Mesendoderm (in vitro differentiated cells): ENCODE results near the gene TSR1.

ENCODE experiments used
- DNase-seq: peaks from one replicate; pipeline ENCODE4 v3.0.0; 2013
- H2AK5ac ChIP-seq: 2 replicates; pipeline ENCODE4 v1.6.1; 2013; ENCODE audit warnings: low read length, inconsistent platforms
- H2BK120ac ChIP-seq: 2 replicates; pipeline ENCODE4 v1.6.1; 2013; ENCODE audit warnings: low read depth, mild to moderate bottlenecking, low read length, moderate library complexity, mixed read lengths
- H2BK15ac ChIP-seq: replicated peaks from 2 replicates; pipeline ENCODE4 v1.6.1; 2013; ENCODE audit warnings: low read depth, mild to moderate bottlenecking, moderate library complexity
- H2BK5ac ChIP-seq: 2 replicates; pipeline ENCODE4 v1.6.1; 2013; ENCODE audit warnings: low read length, inconsistent platforms
- H3K18ac ChIP-seq: 2 replicates; pipeline ENCODE4 v1.6.1; 2013; ENCODE audit warnings: mild to moderate bottlenecking, low read length, mixed read lengths
- H3K23ac ChIP-seq: one replicate; pipeline ENCODE4 v1.6.1; 2013; ENCODE audit warnings: low read length
- H3K27ac ChIP-seq: 2 replicates; pipeline ENCODE4 v1.5.1; 2013; ENCODE audit warnings: low read depth, mild to moderate bottlenecking, inconsistent platforms, low read length, moderate library complexity
- H3K27me3 ChIP-seq: 2 replicates; pipeline ENCODE4 v1.6.1; 2013; ENCODE audit warnings: low read length, control low read depth, mild to moderate bottlenecking, inconsistent platforms; ENCODE audit not compliant: insufficient read depth, poor library complexity
- H3K36me3 ChIP-seq: 2 replicates; pipeline ENCODE4 v1.6.1; 2013; ENCODE audit warnings: low read length, inconsistent platforms; ENCODE audit not compliant: control insufficient read depth, insufficient read depth
- H3K4ac ChIP-seq: one replicate; pipeline ENCODE4 v1.6.1; 2013; ENCODE audit warnings: low read depth, mild to moderate bottlenecking, low read length, moderate library complexity
- H3K4me1 ChIP-seq: 2 replicates; pipeline ENCODE4 v1.6.1; 2013; ENCODE audit warnings: low read depth, low read length, inconsistent platforms; ENCODE audit not compliant: control insufficient read depth
- H3K4me2 ChIP-seq: 2 replicates; pipeline ENCODE4 v1.6.1; 2013; ENCODE audit warnings: low read length
- H3K4me3 ChIP-seq: 2 replicates; pipeline ENCODE4 v1.5.1; 2013; ENCODE audit warnings: mild to moderate bottlenecking, low read length
- H3K56ac ChIP-seq: one replicate; pipeline ENCODE4 v1.6.1; 2013; ENCODE audit warnings: low read length
- H3K79me1 ChIP-seq: 2 replicates; pipeline ENCODE4 v1.6.1; 2013; ENCODE audit warnings: low read length, inconsistent platforms
- H3K79me2 ChIP-seq: 2 replicates; pipeline ENCODE4 v1.6.1; 2013; ENCODE audit warnings: mild to moderate bottlenecking, low read length; ENCODE audit not compliant: control insufficient read depth, insufficient read depth
- H3K9ac ChIP-seq: 2 replicates; pipeline ENCODE4 v1.6.1; 2013; ENCODE audit warnings: low read length, inconsistent platforms
- H4K5ac ChIP-seq: one replicate; pipeline ENCODE4 v1.6.1; 2013; ENCODE audit warnings: low read length
- H4K8ac ChIP-seq: one replicate; pipeline ENCODE4 v1.6.1; 2013; ENCODE audit warnings: low read depth, mild to moderate bottlenecking, control low read depth, low read length, moderate library complexity
- WGBS: extraction: QIAGEN DNeasy Blood & Tissue Kit; methylation state at CpG from one replicate; pipeline ENCODE4 v1.1.7; 2013; ENCODE audit warnings: low lambda C conversion rate, missing lambda C conversion rate; ENCODE audit not compliant: insufficient coverage; ENCODE audit errors: extremely low coverage; 5-methylcytosine and 5-hydroxymethylcytosine counted together

The TSR1 gene

GRCh38 chr17:2299136-2299535 is 37.1 kb downstream of the TSR1 start:
- Histone ChIP-seq H3K27me3 (no peaks in the 10 kb centered on the region), H4K8ac (no peak overlapping the region), H3K27ac (no peak overlapping the region), H3K9ac (no peak overlapping the region), H2BK120ac (no peak overlapping the region), H3K4me3 (no peak overlapping the region), H2BK5ac (no peak overlapping the region), H3K18ac (no peak overlapping the region), H3K56ac (no peak overlapping the region), H3K4me1 (no peaks in the 10 kb centered on the region), H3K4me2 (no peak overlapping the region), H3K36me3 (peaks cover 2% of the 10 kb centered on the region), H4K5ac (no peak overlapping the region), H3K79me1 (peaks cover 29% of the 10 kb centered on the region), H2BK15ac (no peak overlapping the region), H3K4ac (no peak overlapping the region), H3K23ac (no peak overlapping the region), H2AK5ac (no peak overlapping the region), H3K79me2 (peaks cover 7% of the 10 kb centered on the region)
- WGBS: no CpG with 5 or more reads among the region's 12 CpGs
- DNase-seq: no peak

GRCh38 chr17:2297023-2297422 is 39.2 kb downstream of the TSR1 start:
- Histone ChIP-seq H3K79me2 (peaks cover 10% of the 10 kb centered on the region), H2BK15ac (no peak overlapping the region), H3K79me1 (peaks cover 34% of the 10 kb centered on the region), H3K56ac (no peak overlapping the region), H4K5ac (no peak overlapping the region), H3K36me3 (peaks cover 8% of the 10 kb centered on the region), H2AK5ac (no peak overlapping the region), H3K4me2 (no peak overlapping the region), H3K27ac (no peak overlapping the region), H2BK120ac (no peak overlapping the region), H3K4me1 (no peaks in the 10 kb centered on the region), H3K23ac (no peak overlapping the region), H3K9ac (no peak overlapping the region), H3K4ac (no peak overlapping the region), H4K8ac (no peak overlapping the region), H3K18ac (no peak overlapping the region), H3K4me3 (no peak overlapping the region), H3K27me3 (no peaks in the 10 kb centered on the region), H2BK5ac (no peak overlapping the region)
- no peak for DNase-seq
- WGBS: no CpG with 5 or more reads among the region's 5 CpGs

DNA sequence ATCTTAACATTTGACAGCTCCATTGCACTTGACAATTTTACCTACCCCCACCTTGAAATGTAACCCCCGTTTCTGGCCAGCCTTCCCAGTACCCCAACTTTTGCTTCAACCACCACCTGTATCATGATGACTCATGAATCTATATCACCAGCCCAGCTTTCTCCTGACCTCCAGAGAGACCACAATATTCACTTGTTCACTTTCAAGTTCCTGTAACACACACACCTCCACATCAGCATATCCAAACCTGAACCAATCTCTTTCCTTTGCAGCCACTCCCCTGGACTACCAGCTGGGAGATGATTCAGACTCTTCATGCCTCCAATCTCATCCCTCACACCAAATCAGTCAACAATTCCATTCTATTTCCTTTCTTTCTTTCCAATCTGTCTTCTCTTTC is 40.7 kb downstream of the TSR1 start:
- no CpG with 5 or more reads among the region's 1 CpG for WGBS
- peaks cover 33% of the 10 kb centered on the region for H3K79me1 ChIP-seq
- H3K23ac ChIP-seq: no peak overlapping the region
- no peak overlapping the region for H3K18ac ChIP-seq
- no peak overlapping the region for H2BK15ac ChIP-seq
- H3K27me3 ChIP-seq: no peaks in the 10 kb centered on the region
- no peak overlapping the region for H2BK5ac ChIP-seq
- no peak overlapping the region for H3K4ac ChIP-seq
- H2AK5ac ChIP-seq: no peak overlapping the region
- H3K9ac ChIP-seq: no peak overlapping the region
- DNase-seq: no peak
- H3K79me2 ChIP-seq: peaks cover 4% of the 10 kb centered on the region
- H2BK120ac ChIP-seq: no peak overlapping the region
- no peak overlapping the region for H3K4me3 ChIP-seq
- no peak overlapping the region for H3K56ac ChIP-seq
- no peak overlapping the region for H4K8ac ChIP-seq
- H3K36me3 ChIP-seq: peaks cover 8% of the 10 kb centered on the region
- no peak overlapping the region for H3K27ac ChIP-seq
- H4K5ac ChIP-seq: no peak overlapping the region
- no peak overlapping the region for H3K4me2 ChIP-seq
- H3K4me1 ChIP-seq: no peaks in the 10 kb centered on the region

- H4K8ac ChIP-seq: no peak overlapping the region
- no CpG with 5 or more reads among the region's 2 CpGs for WGBS
These were observed 44.2 kb downstream of the TSR1 start for GRCh38 chr17:2292100-2292499.

DNA sequence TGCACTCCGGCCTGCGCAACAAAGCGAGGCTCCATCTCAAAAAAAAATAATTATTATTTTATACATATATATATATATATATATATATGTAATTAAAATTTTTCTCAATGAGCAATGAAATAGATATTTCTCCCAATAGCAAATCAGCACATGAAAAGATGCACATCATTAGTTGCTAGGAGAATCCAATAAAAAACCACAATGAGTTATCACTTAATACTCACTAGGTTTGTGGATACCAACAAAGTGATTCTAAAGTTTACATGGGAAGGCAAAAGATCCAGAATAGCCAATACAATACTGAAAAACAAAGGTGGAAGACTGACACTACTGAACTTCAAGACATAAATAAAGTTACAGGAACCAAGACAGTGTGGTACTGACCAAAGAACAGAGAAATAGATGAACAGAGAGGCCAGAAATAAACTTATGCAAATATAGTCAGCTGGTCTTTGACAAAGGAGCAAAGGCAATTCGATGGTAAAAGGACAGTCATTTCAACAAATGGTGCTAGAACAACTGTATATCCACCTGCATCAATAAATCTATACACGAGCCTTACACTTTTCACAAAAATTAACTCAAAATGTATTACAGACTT is 46.3 kb downstream of the TSR1 start:
- Histone ChIP-seq H3K4me3 (no peak overlapping the region), H3K9ac (no peak overlapping the region), H3K4ac (no peak overlapping the region), H3K79me2 (peaks cover 4% of the 10 kb centered on the region), H2AK5ac (no peak overlapping the region), H3K36me3 (peaks cover 10% of the 10 kb centered on the region), H3K4me2 (no peak overlapping the region), H4K5ac (no peak overlapping the region), H2BK15ac (no peak overlapping the region), H3K18ac (no peak overlapping the region), H3K27ac (no peak overlapping the region), H2BK120ac (no peak overlapping the region), H3K27me3 (no peaks in the 10 kb centered on the region), H3K23ac (no peak overlapping the region), H4K8ac (no peak overlapping the region), H3K56ac (no peak overlapping the region), H2BK5ac (no peak overlapping the region), H3K4me1 (no peaks in the 10 kb centered on the region), H3K79me1 (peaks cover 12% of the 10 kb centered on the region)
- no CpG with 5 or more reads among the region's 5 CpGs for WGBS
- no peak for DNase-seq

More at GRCh38 chr17:2292100-2292499, 44.2 kb downstream of the TSR1 start:
- no peak overlapping the region for H3K23ac ChIP-seq
- no peaks in the 10 kb centered on the region for H3K27me3 ChIP-seq
- H3K79me2 ChIP-seq: peaks cover 4% of the 10 kb centered on the region
- H3K4me3 ChIP-seq: no peak overlapping the region
- H2AK5ac ChIP-seq: no peak overlapping the region
- H3K36me3 ChIP-seq: peaks cover 10% of the 10 kb centered on the region
- H3K4me1 ChIP-seq: no peaks in the 10 kb centered on the region
- no peak overlapping the region for H3K18ac ChIP-seq
- peaks cover 20% of the 10 kb centered on the region for H3K79me1 ChIP-seq
- no peak overlapping the region for H3K4ac ChIP-seq
- no peak for DNase-seq
- H2BK120ac ChIP-seq: no peak overlapping the region
- no peak overlapping the region for H3K4me2 ChIP-seq
- no peak overlapping the region for H4K5ac ChIP-seq
- no peak overlapping the region for H3K56ac ChIP-seq
- no peak overlapping the region for H3K9ac ChIP-seq
- no peak overlapping the region for H3K27ac ChIP-seq
- no peak overlapping the region for H2BK5ac ChIP-seq
- H2BK15ac ChIP-seq: no peak overlapping the region

- no CpG with 5 or more reads among the region's 7 CpGs for WGBS
- Histone ChIP-seq H3K4ac (no peak overlapping the region), H3K4me3 (no peak overlapping the region), H3K9ac (no peak overlapping the region), H4K8ac (no peak overlapping the region), H3K27ac (no peak overlapping the region), H3K56ac (no peak overlapping the region), H3K36me3 (peaks cover 10% of the 10 kb centered on the region), H2AK5ac (no peak overlapping the region), H2BK120ac (no peak overlapping the region), H4K5ac (no peak overlapping the region), H3K4me1 (no peaks in the 10 kb centered on the region), H2BK5ac (no peak overlapping the region), H3K4me2 (no peak overlapping the region), H2BK15ac (no peak overlapping the region), H3K27me3 (no peaks in the 10 kb centered on the region), H3K79me2 (no peaks in the 10 kb centered on the region), H3K79me1 (no peaks in the 10 kb centered on the region), H3K23ac (no peak overlapping the region), H3K18ac (no peak overlapping the region)
- DNase-seq: no peak
These were observed 53.0 kb downstream of the TSR1 start for GRCh38 chr17:2283302-2283701.
